ENCODE results near the gene ST6GALNAC3. TPM values are rescaled to one million over a fixed set of nuclear protein-coding genes. Genes with fewer than 3 reads are reported as not detected.

ST6GALNAC3 gene
- total RNA-seq, 2 experiments from 2014 or later: 0.50 to 1.2 TPM

GRCh38 chr1:76374086-76374485, 299.5 kb downstream of the ST6GALNAC3 start:
- CTCF ChIA-PET (ENCODE audit: unreplicated experiment): no interaction called here
- Histone ChIP-seq H3K4me1 (ENCODE audit: insufficient read depth, low read length, poor library complexity, severe bottlenecking) (peaks cover 7% of the 10 kb centered on the region), H3K79me2 (ENCODE audit: insufficient read depth, low read depth, low read length) (no peaks in the 10 kb centered on the region), H3K36me3 (ENCODE audit: insufficient read depth, low read length) (no peaks in the 10 kb centered on the region), H3K4me2 (ENCODE audit: low read length) (no peak overlapping the region), H3K9me3 (ENCODE audit: low read length) (no peaks in the 10 kb centered on the region), H4K20me1 (ENCODE audit: insufficient read depth, low read length) (no peaks in the 10 kb centered on the region), H3K9me2 (ENCODE audit: insufficient read depth, low read length) (no peaks in the 10 kb centered on the region), H2AFZ (ENCODE audit: low read length) (no peak overlapping the region), H3K27ac (ENCODE audit: low read depth, low read length, poor library complexity, severe bottlenecking) (no peak overlapping the region), H3K4me3 (ENCODE audit: low read depth, low read length, poor library complexity, severe bottlenecking) (no peak overlapping the region)
- DNase-seq (ENCODE audit: low spot score): no peak
- BruUV-seq (replicated peaks): no TSS peak
- POLR2A ChIA-PET: interaction anchor here (0.6 to 1.6 kb wide), 3 partner anchors 18 to 1444 kb away, joined by 3 to 5 read pairs (median 4); no protein-coding TSS in a partner anchor
- TF ChIP-seq EZH2phosphoT487 (IDR thresholded peaks at IDR 0.05; ENCODE audit: borderline replicate concordance, low read depth, low read length) (no peak), CTCF (conservative IDR thresholded peaks at IDR 0.05; ENCODE audit: low read length) (no peak)
- intact Hi-C loops (cut with micrococcal nuclease; ENCODE audit: unreplicated experiment): no loop called here

GRCh38 chr1:76377247-76377646, 302.7 kb downstream of the ST6GALNAC3 start:
- CTCF ChIA-PET (ENCODE audit: unreplicated experiment): no interaction called here
- no peaks in the 10 kb centered on the region for H3K9me2 ChIP-seq (ENCODE audit: insufficient read depth, low read length)
- intact Hi-C loops (cut with micrococcal nuclease; ENCODE audit: unreplicated experiment): no loop called here

More at GRCh38 chr1:76377247-76377646, 302.7 kb downstream of the ST6GALNAC3 start:
- TF ChIP-seq EZH2phosphoT487 (IDR thresholded peaks at IDR 0.05; ENCODE audit: borderline replicate concordance, low read depth, low read length) (no peak), CTCF (conservative IDR thresholded peaks at IDR 0.05; ENCODE audit: low read length) (no peak)
- no TSS peak for BruUV-seq (replicated peaks)
- Histone ChIP-seq H2AFZ (ENCODE audit: low read length) (no peak overlapping the region), H3K36me3 (ENCODE audit: insufficient read depth, low read length) (no peaks in the 10 kb centered on the region), H3K9me3 (ENCODE audit: low read length) (no peaks in the 10 kb centered on the region), H3K27ac (ENCODE audit: low read depth, low read length, poor library complexity, severe bottlenecking) (no peak overlapping the region), H3K4me2 (ENCODE audit: low read length) (no peak overlapping the region), H3K4me1 (ENCODE audit: insufficient read depth, low read length, poor library complexity, severe bottlenecking) (peaks cover 7% of the 10 kb centered on the region), H4K20me1 (ENCODE audit: insufficient read depth, low read length) (no peaks in the 10 kb centered on the region), H3K79me2 (ENCODE audit: insufficient read depth, low read depth, low read length) (no peaks in the 10 kb centered on the region), H3K4me3 (ENCODE audit: low read depth, low read length, poor library complexity, severe bottlenecking) (no peak overlapping the region)
- POLR2A ChIA-PET: no interaction called here
- peak; percentile 1 for DNase-seq (ENCODE audit: low spot score)

Measured in OCI-LY7 (cell line).